ENCODE results near the gene THOC5.

DNA sequence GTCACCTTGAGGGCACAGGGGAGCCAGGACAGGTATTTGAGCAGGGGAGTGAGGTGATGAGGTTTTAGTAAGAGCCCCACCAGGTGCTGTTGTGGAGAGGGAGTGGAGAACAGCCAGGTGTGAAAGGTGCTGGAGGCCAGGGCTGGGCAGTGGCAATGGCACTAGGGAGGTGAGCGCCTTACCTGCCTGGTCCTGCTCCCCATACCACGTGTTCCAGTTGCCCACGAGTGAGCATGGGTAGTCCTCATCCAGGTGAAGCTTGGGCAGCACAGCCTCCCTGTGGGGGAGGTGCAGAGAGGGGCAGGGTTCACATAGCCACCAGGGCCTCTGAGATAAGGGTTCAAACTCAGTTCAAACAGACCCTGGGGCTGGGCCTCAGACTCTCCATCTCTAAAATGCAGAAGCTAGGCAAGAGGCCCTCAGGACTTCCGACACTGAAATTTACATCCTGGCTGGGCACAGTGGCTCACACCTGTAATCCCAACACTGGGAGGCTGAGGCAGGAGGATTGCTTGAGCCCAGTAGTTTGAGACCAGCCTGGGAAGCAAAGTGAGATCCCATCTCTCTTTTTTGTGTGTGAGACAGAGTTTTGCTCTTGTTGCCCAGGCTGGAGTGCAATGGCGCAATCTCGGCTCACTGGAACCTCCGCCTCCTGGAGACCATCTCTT is 15.6 kb upstream of the THOC5 start:
- TF ChIP-seq POLR2AphosphoS5 (IDR thresholded peaks at IDR 0.05; ENCODE audit: low read depth) (no peak), EZH2 (IDR thresholded peaks at IDR 0.05; ENCODE audit: low read depth, unreplicated experiment) (no peak), STAT1 (IDR thresholded peaks at IDR 0.05; ENCODE audit: unreplicated experiment) (no peak), CREB1 (CRISPR knock-in tag; IDR thresholded peaks at IDR 0.05; ENCODE audit: low read depth) (no peak)
- TF ChIP-seq, protein P1, sequence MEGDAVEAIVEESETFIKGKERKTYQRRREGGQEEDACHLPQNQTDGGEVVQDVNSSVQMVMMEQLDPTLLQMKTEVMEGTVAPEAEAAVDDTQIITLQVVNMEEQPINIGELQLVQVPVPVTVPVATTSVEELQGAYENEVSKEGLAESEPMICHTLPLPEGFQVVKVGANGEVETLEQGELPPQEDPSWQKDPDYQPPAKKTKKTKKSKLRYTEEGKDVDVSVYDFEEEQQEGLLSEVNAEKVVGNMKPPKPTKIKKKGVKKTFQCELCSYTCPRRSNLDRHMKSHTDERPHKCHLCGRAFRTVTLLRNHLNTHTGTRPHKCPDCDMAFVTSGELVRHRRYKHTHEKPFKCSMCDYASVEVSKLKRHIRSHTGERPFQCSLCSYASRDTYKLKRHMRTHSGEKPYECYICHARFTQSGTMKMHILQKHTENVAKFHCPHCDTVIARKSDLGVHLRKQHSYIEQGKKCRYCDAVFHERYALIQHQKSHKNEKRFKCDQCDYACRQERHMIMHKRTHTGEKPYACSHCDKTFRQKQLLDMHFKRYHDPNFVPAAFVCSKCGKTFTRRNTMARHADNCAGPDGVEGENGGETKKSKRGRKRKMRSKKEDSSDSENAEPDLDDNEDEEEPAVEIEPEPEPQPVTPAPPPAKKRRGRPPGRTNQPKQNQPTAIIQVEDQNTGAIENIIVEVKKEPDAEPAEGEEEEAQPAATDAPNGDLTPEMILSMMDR (conservative IDR thresholded peaks at IDR 0.05; ENCODE audit: low read depth in 2 of 2): no peak
- TF ChIP-seq, protein P2, sequence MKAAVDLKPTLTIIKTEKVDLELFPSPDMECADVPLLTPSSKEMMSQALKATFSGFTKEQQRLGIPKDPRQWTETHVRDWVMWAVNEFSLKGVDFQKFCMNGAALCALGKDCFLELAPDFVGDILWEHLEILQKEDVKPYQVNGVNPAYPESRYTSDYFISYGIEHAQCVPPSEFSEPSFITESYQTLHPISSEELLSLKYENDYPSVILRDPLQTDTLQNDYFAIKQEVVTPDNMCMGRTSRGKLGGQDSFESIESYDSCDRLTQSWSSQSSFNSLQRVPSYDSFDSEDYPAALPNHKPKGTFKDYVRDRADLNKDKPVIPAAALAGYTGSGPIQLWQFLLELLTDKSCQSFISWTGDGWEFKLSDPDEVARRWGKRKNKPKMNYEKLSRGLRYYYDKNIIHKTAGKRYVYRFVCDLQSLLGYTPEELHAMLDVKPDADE (IDR thresholded peaks at IDR 0.05): no peak
- TF ChIP-seq, protein P3, sequence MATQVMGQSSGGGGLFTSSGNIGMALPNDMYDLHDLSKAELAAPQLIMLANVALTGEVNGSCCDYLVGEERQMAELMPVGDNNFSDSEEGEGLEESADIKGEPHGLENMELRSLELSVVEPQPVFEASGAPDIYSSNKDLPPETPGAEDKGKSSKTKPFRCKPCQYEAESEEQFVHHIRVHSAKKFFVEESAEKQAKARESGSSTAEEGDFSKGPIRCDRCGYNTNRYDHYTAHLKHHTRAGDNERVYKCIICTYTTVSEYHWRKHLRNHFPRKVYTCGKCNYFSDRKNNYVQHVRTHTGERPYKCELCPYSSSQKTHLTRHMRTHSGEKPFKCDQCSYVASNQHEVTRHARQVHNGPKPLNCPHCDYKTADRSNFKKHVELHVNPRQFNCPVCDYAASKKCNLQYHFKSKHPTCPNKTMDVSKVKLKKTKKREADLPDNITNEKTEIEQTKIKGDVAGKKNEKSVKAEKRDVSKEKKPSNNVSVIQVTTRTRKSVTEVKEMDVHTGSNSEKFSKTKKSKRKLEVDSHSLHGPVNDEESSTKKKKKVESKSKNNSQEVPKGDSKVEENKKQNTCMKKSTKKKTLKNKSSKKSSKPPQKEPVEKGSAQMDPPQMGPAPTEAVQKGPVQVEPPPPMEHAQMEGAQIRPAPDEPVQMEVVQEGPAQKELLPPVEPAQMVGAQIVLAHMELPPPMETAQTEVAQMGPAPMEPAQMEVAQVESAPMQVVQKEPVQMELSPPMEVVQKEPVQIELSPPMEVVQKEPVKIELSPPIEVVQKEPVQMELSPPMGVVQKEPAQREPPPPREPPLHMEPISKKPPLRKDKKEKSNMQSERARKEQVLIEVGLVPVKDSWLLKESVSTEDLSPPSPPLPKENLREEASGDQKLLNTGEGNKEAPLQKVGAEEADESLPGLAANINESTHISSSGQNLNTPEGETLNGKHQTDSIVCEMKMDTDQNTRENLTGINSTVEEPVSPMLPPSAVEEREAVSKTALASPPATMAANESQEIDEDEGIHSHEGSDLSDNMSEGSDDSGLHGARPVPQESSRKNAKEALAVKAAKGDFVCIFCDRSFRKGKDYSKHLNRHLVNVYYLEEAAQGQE (IDR thresholded peaks at IDR 0.05; ENCODE audit: unreplicated experiment): no peak
